ENCODE data around the gene RPL27A.

Gene RPL27A

GRCh38 chr11:8688414-8689362 is 6.1 kb downstream of the RPL27A start:
- peak overlapping the region; percentile 88 for H3K4me3 Mint-ChIP-seq
- ATAC-seq (peak; percentile 91), DNase-seq (ENCODE audit: low spot score in 2 of 2) (peak; percentile 73 to 92)
- peaks cover 47% of the 10 kb centered on the region for H3K4me1 Mint-ChIP-seq
- H3K9me3 Mint-ChIP-seq, result no peaks in the 10 kb centered on the region
- H3K27ac Mint-ChIP-seq, result peak overlapping the region; percentile 98
- peaks cover 99% of the 10 kb centered on the region for H3K36me3 Mint-ChIP-seq

GRCh38 chr11:8689726-8690255 is 7.2 kb downstream of the RPL27A start:
- Mint-ChIP-seq H3K4me1 (peaks cover 46% of the 10 kb centered on the region), H3K4me3 (peak overlapping the region; percentile 88), H3K27ac (peak overlapping the region; percentile 79), H3K9me3 (no peaks in the 10 kb centered on the region), H3K36me3 (peaks cover 96% of the 10 kb centered on the region)
- DNase-seq (ENCODE audit: low spot score in 2 of 2) (no peak), ATAC-seq (no peak)

GRCh38 chr11:8690374-8691342 is 8.1 kb downstream of the RPL27A start:
- Mint-ChIP-seq H3K4me3 (peak overlapping the region; percentile 88), H3K27ac (peak overlapping the region; percentile 79), H3K9me3 (no peaks in the 10 kb centered on the region), H3K36me3 (peaks cover 88% of the 10 kb centered on the region), H3K4me1 (peaks cover 38% of the 10 kb centered on the region)
- DNase-seq (ENCODE audit: low spot score in 2 of 2) (no peak), ATAC-seq (no peak)

GRCh38 chr11:8691601-8692000 is 9.0 kb downstream of the RPL27A start:
- Mint-ChIP-seq H3K36me3 (peaks cover 78% of the 10 kb centered on the region), H3K9me3 (no peaks in the 10 kb centered on the region), H3K4me1 (peaks cover 38% of the 10 kb centered on the region), H3K27ac (peak overlapping the region; percentile 68), H3K4me3 (no peak overlapping the region)
- DNase-seq (ENCODE audit: low spot score in 2 of 2) (no peak), ATAC-seq (no peak)

- H3K36me3 Mint-ChIP-seq, result peaks cover 70% of the 10 kb centered on the region
Measured at GRCh38 chr11:8692417-8692816, 9.8 kb downstream of the RPL27A start.

GRCh38 chr11:8693010-8693551 is 10.5 kb downstream of the RPL27A start:
- DNase-seq (ENCODE audit: low spot score in 2 of 2), result no peak
- peaks cover 33% of the 10 kb centered on the region for H3K4me1 Mint-ChIP-seq

More at GRCh38 chr11:8692417-8692816, 9.8 kb downstream of the RPL27A start:
- ATAC-seq, result no peak
- Mint-ChIP-seq H3K4me1 (peaks cover 38% of the 10 kb centered on the region), H3K9me3 (no peaks in the 10 kb centered on the region), H3K4me3 (no peak overlapping the region), H3K27ac (no peak overlapping the region)
- DNase-seq (ENCODE audit: low spot score in 2 of 2), result no peak

GRCh38 chr11:8693555-8693954 is 11.0 kb downstream of the RPL27A start:
- no peak for ATAC-seq
- H3K9me3 Mint-ChIP-seq, result no peaks in the 10 kb centered on the region
- H3K4me1 Mint-ChIP-seq, result peaks cover 28% of the 10 kb centered on the region
- DNase-seq (ENCODE audit: low spot score in 2 of 2), result no peak
- peaks cover 59% of the 10 kb centered on the region for H3K36me3 Mint-ChIP-seq
- no peak overlapping the region for H3K4me3 Mint-ChIP-seq
- no peak overlapping the region for H3K27ac Mint-ChIP-seq

More at GRCh38 chr11:8693010-8693551, 10.5 kb downstream of the RPL27A start:
- Mint-ChIP-seq H3K27ac (no peak overlapping the region), H3K36me3 (peaks cover 63% of the 10 kb centered on the region), H3K9me3 (no peaks in the 10 kb centered on the region), H3K4me3 (no peak overlapping the region)
- ATAC-seq, result no peak

GRCh38 chr11:8694137-8694536 is 11.5 kb downstream of the RPL27A start:
- Mint-ChIP-seq H3K4me1 (peaks cover 22% of the 10 kb centered on the region), H3K27ac (no peak overlapping the region), H3K9me3 (no peaks in the 10 kb centered on the region), H3K36me3 (peaks cover 53% of the 10 kb centered on the region), H3K4me3 (no peak overlapping the region)
- ATAC-seq, result peak; percentile 22
- no peak for DNase-seq (ENCODE audit: low spot score in 2 of 2)

GRCh38 chr11:8697054-8697453 is 14.5 kb downstream of the RPL27A start:
- H3K36me3 Mint-ChIP-seq, result peaks cover 25% of the 10 kb centered on the region
- H3K9me3 Mint-ChIP-seq, result no peaks in the 10 kb centered on the region
- no peak overlapping the region for H3K4me3 Mint-ChIP-seq

GRCh38 chr11:8698379-8698851 is 15.8 kb downstream of the RPL27A start:
- Mint-ChIP-seq H3K36me3 (peaks cover 11% of the 10 kb centered on the region), H3K9me3 (no peaks in the 10 kb centered on the region), H3K27ac (no peak overlapping the region), H3K4me3 (no peak overlapping the region), H3K4me1 (peaks cover 11% of the 10 kb centered on the region)
- no peak for DNase-seq (ENCODE audit: low spot score in 2 of 2)
- no peak for ATAC-seq

More at GRCh38 chr11:8697054-8697453, 14.5 kb downstream of the RPL27A start:
- DNase-seq (ENCODE audit: low spot score in 2 of 2) (no peak), ATAC-seq (no peak)
- peak overlapping the region; percentile 52 for H3K27ac Mint-ChIP-seq
- peaks cover 11% of the 10 kb centered on the region for H3K4me1 Mint-ChIP-seq

GRCh38 chr11:8698917-8699441 is 16.4 kb downstream of the RPL27A start:
- no peak overlapping the region for H3K27ac Mint-ChIP-seq
- H3K9me3 Mint-ChIP-seq, result no peaks in the 10 kb centered on the region
- H3K36me3 Mint-ChIP-seq, result peaks cover 6% of the 10 kb centered on the region
- no peak for ATAC-seq
- no peak overlapping the region for H3K4me3 Mint-ChIP-seq
- DNase-seq (ENCODE audit: low spot score in 2 of 2), result no peak
- H3K4me1 Mint-ChIP-seq, result peaks cover 5% of the 10 kb centered on the region

GRCh38 chr11:8699903-8700302 is 17.3 kb downstream of the RPL27A start:
- DNase-seq (ENCODE audit: low spot score in 2 of 2) (no peak), ATAC-seq (no peak)
- Mint-ChIP-seq H3K27ac (no peak overlapping the region), H3K4me3 (no peak overlapping the region), H3K36me3 (no peaks in the 10 kb centered on the region), H3K4me1 (no peaks in the 10 kb centered on the region), H3K9me3 (no peaks in the 10 kb centered on the region)

- DNase-seq (ENCODE audit: low spot score in 2 of 2), result no peak
- Mint-ChIP-seq H3K4me1 (no peaks in the 10 kb centered on the region), H3K9me3 (no peaks in the 10 kb centered on the region), H3K27ac (no peak overlapping the region), H3K4me3 (no peak overlapping the region), H3K36me3 (no peaks in the 10 kb centered on the region)
- ATAC-seq, result no peak
Measured at GRCh38 chr11:8701891-8702597, 19.5 kb downstream of the RPL27A start.

- H3K9me3 Mint-ChIP-seq, result no peaks in the 10 kb centered on the region
- DNase-seq (ENCODE audit: low spot score in 2 of 2), result no peak
- no peaks in the 10 kb centered on the region for H3K4me1 Mint-ChIP-seq
Measured at GRCh38 chr11:8702598-8702915, 20.0 kb downstream of the RPL27A start.

More at GRCh38 chr11:8702598-8702915, 20.0 kb downstream of the RPL27A start:
- no peaks in the 10 kb centered on the region for H3K36me3 Mint-ChIP-seq
- ATAC-seq, result no peak
- no peak overlapping the region for H3K27ac Mint-ChIP-seq
- no peak overlapping the region for H3K4me3 Mint-ChIP-seq

Measured in stimulated activated effector memory CD8-positive, alpha-beta T cell treated with anti-CD3 and anti-CD28 coated beads, Interleukin-12 subunit alpha, Interleukin-12 subunit beta, amount 100 ng/mL, for 72 hours (primary cell).